Vagina (tissue), 2 donors: ENCODE data around the gene PLEKHG2. TPM values are rescaled to one million over a fixed set of nuclear protein-coding genes. Genes with fewer than 3 reads are reported as not detected.

Experiments used
- DNase-seq, 2 donors: peaks; one replicate each; pipeline ENCODE4 v3.0.0-alpha.2; 2017; ENCODE audit errors: extremely low spot score in 2 of 2
- H3K27ac ChIP-seq: fragments of 200-600 bp; sonication (generic); one replicate; pipeline ENCODE4 v1.5.1; 2019
- H3K27me3 ChIP-seq: fragments of 200-600 bp; sonication (generic); one replicate; pipeline ENCODE4 v1.5.1; 2019
- H3K36me3 ChIP-seq, 2 donors: fragments of 200-600 bp; sonication (generic); one replicate each; pipeline ENCODE4 v1.5.1; 2017 to 2019
- H3K4me1 ChIP-seq: fragments of 200-600 bp; sonication (generic); one replicate; pipeline ENCODE4 v1.5.1; 2019
- H3K4me3 ChIP-seq, 2 donors: fragments of 200-600 bp; sonication (generic); 1 replicate in 1 of 2; 2 replicates in 1 of 2; pipeline ENCODE4 v1.5.1; 2016 to 2019
- H3K9me3 ChIP-seq: fragments of 200-600 bp; sonication (generic); one replicate; pipeline ENCODE4 v1.5.1; 2019
- POLR2A ChIP-seq, 2 donors: fragments of 450-650 bp; IDR thresholded peaks; one replicate each; pipeline ENCODE4 v1.6.1; 2017; ENCODE audit warnings: antibody characterized with exemption in 2 of 2, mild to moderate bottlenecking in 2 of 2, moderate library complexity in 2 of 2
- POLR2AphosphoS5 ChIP-seq, 2 donors: sonication (generic); formaldehyde crosslinking; IDR thresholded peaks; one replicate each; pipeline ENCODE4 v1.9.0; 2017; ENCODE audit warnings: antibody characterized with exemption in 2 of 2, mild to moderate bottlenecking in 2 of 2, low read depth in 1 of 2; ENCODE audit not compliant: insufficient read depth in 1 of 2
- intact Hi-C: fragments of 100-400 bp; cut with DNase I; formaldehyde crosslinking; loops from one replicate; pipeline ENCODE4 v1.15.1; 2023
- total RNA-seq: library from RNA; depleted of rRNA; stranded (reverse); fragments of >200 nt; gene quantifications from one replicate; pipeline ENCODE4 v1.2.3, GENCODE V29; 2016
- TF ChIP-seq, protein P1 (sequence below), 3 experiments: fragments of 450-650 bp in 2 of 3; fragments of 200-600 bp in 1 of 3; sonication (generic) in 1 of 3; IDR thresholded peaks; one replicate each; pipeline ENCODE4 v1.5.1; 2017 to 2019; ENCODE audit warnings: antibody characterized with exemption in 3 of 3, mild to moderate bottlenecking in 2 of 3, moderate library complexity in 2 of 3

PLEKHG2 gene
- total RNA-seq, 1 donor from 2014 or later = 18.9 TPM

DNA sequence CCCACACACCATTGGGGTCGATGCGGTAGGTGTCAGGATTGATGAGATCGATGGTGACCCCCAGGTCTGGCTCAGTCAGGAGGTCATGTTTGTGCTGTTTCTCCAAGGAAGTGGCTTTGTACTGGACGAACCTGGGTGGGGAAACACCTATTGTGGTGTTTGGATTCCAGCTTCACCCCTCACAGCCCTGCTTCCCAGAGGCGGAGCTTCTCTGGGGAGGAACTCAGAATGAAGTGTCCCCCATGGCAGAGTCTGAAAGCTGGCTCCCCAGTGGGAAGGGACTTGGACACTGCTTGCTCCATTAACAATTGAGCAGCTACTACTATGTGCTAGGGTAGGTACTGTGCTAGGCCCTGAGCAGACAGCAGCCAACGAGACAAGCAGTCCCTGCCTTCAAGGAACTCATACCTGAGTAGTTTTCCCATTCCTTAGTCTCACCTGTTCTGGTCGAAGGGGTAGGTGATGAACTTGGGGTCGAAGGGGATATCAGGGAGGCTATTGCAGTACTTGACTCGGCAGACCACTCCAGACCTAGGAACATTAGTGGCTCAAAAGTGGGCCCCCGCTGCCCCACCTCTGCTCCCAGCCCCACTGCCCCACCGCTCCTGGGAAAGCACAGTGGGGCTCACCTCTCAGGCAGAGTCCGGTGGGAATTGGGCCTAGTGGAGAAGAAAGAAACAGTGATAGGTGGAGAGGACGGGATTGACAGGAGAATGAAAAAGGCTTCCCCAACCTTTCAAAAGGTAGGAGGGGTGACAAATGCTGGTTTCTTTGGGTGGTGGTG lies 22.6 kb upstream of the PLEKHG2 start:
- intact Hi-C loops = loop anchor here (10.0 kb wide), 1 partner anchor 145 kb away; the partner anchor contains the start of gene EID2B
- Histone ChIP-seq H3K36me3 (peaks cover 0 to 52% of the 10 kb centered on the region in 2 donors), H3K4me3 (peak overlapping the region; percentile 93 to 99), H3K27me3 (no peaks in the 10 kb centered on the region), H3K27ac (peak overlapping the region; percentile 99), H3K4me1 (peaks cover 33% of the 10 kb centered on the region), H3K9me3 (no peaks in the 10 kb centered on the region)
- TF ChIP-seq, protein P1, sequence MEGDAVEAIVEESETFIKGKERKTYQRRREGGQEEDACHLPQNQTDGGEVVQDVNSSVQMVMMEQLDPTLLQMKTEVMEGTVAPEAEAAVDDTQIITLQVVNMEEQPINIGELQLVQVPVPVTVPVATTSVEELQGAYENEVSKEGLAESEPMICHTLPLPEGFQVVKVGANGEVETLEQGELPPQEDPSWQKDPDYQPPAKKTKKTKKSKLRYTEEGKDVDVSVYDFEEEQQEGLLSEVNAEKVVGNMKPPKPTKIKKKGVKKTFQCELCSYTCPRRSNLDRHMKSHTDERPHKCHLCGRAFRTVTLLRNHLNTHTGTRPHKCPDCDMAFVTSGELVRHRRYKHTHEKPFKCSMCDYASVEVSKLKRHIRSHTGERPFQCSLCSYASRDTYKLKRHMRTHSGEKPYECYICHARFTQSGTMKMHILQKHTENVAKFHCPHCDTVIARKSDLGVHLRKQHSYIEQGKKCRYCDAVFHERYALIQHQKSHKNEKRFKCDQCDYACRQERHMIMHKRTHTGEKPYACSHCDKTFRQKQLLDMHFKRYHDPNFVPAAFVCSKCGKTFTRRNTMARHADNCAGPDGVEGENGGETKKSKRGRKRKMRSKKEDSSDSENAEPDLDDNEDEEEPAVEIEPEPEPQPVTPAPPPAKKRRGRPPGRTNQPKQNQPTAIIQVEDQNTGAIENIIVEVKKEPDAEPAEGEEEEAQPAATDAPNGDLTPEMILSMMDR (IDR thresholded peaks at IDR 0.05) = no peak
- TF ChIP-seq POLR2A (IDR thresholded peaks at IDR 0.05) = no peak
- no peak for TF ChIP-seq POLR2AphosphoS5 (IDR thresholded peaks at IDR 0.05; ENCODE audit: insufficient read depth in 1 of 2, low read depth in 1 of 2)
- DNase-seq = no peak

DNA sequence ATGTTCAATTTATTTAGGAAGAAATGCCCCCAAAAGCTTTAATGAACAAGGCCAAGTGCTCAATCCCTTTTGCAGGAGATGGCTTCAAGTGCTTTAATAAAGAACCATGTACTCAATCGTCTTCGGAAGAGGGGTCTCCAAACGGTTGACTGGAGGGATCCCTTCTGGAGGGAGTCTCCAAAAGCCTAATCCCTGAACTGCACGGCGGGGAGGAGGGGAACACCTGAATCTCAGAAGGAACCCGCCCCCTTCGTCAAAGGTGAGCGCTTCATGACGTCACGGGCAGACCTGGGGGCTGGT lies 22.1 kb upstream of the PLEKHG2 start:
- Histone ChIP-seq H3K36me3 (peaks cover 0 to 46% of the 10 kb centered on the region in 2 donors), H3K9me3 (no peaks in the 10 kb centered on the region), H3K27me3 (no peaks in the 10 kb centered on the region), H3K27ac (peak overlapping the region; percentile 99), H3K4me1 (peaks cover 33% of the 10 kb centered on the region), H3K4me3 (peak overlapping the region; percentile 93 to 99)
- TF ChIP-seq, protein P1 (IDR thresholded peaks at IDR 0.05) = no peak
- TF ChIP-seq POLR2A (IDR thresholded peaks at IDR 0.05) = no peak
- peak in 1 of 2 donors; percentile 92 for DNase-seq
- intact Hi-C loops = loop anchor here (10.0 kb wide), 1 partner anchor 144 kb away; the partner anchor contains the start of gene EID2B

DNA sequence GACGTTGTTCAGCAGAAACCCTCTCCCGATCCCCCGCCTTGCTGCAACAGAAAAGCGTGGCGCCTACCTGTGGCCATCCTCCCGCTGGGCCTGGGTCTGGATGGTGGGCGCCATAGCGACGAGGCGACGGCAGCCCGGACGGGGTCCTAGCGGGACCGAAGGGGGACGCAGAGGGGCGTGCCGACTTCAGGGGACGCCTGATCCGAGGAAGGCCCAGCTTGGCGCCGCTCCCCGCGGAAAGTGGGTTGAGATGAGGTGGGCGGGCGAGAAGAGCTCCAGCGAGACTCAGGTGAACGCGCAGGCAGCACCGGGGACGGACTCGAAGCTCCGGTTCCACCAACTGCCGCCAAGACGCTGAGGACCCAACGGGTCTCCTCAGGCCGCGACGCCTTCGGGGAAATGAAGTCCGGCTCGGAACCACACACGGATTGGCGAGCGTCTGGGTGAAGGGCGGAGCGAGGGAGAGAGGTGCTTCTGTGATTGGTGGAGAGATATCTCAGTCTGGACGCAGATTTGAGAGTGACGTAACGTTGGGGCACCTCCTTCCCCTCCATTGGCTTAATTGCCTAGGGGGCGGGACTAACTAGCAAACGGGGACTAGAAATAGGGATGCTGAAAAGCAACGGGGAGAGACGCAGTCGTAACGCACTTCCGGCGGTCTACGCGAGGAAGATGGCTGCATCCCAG lies 21.6 kb upstream of the PLEKHG2 start, which contains the start of the genes MED29 and PAF1:
TSS of gene MED29 (plus strand) at position 628 of the 687 bp plus-strand sequence. CDS start at position 673, 45 bp downstream.
TSS of gene PAF1 (minus strand) at position 356 of the 687 bp plus-strand sequence. CDS start at position 114, 242 bp downstream.
- Histone ChIP-seq H3K4me3 (peak within 1 kb of the TSS; percentile 93 to 99), H3K9me3 (no peaks in the 10 kb centered on the region), H3K27ac (peak within 1 kb of the TSS; percentile 99), H3K36me3 (peaks cover 0 to 41% of the 10 kb centered on the region in 2 donors), H3K4me1 (peaks cover 33% of the 10 kb centered on the region), H3K27me3 (no peaks in the 10 kb centered on the region)
- TF ChIP-seq, protein P1 (IDR thresholded peaks at IDR 0.05) = no peak
- TF ChIP-seq POLR2A (IDR thresholded peaks at IDR 0.05) (peak in 1 of 2 donors; percentile 73), POLR2AphosphoS5 (IDR thresholded peaks at IDR 0.05; ENCODE audit: insufficient read depth in 1 of 2, low read depth in 1 of 2) (peak; percentile 90 to 99)
- DNase-seq = peak in 1 of 2 donors; percentile 100
- intact Hi-C loops = loop anchor here (10.0 kb wide), 1 partner anchor 144 kb away; the partner anchor contains the start of gene EID2B

DNA sequence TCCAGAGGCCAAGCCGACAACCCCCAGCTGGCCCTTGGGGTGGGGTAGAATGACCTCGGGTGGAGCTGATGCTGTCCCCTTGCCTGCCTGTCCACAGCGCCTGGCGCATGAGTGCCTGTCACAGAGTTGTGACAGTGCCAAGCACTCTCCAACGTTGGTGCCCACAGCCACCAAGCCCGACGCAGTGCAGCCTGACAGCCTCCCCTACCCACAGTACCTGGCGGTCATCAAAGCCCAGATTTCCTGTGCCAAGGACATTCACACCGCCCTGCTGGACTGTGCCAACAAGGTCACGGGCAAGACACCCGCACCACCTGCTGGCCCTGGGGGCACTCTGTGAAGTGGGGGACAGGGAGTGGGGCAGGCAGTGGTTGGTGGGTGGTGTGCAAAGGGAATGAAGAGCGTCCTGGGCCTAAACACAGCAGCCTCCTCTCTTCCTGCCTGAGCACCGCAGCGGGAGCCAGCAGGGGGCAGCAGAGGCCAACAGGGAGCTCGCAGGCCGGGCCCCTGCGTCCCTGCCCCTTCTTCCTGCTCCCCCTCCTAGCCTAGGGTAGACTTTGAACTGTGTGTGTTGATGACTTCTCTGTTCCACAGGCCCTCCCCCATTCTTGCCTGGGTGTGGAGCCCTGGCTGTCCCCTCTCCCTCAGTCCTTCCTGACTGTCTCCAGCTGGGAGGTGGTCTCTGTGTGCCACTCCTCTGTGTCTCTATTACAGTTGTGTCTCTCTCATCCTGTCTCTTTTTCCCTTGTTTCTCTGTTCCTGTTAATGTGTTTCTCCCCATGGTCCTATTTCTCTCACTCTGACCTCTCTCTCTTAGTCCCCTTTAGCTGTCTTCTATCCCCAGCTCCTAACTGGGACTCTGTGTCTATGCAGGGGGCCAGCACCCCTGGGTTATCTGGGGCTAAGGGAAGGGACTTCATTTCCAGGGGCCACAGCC lies 14.8 kb upstream of the PLEKHG2 start:
- no peaks in the 10 kb centered on the region for H3K27me3 ChIP-seq
- no peaks in the 10 kb centered on the region for H3K9me3 ChIP-seq
- TF ChIP-seq POLR2AphosphoS5 (IDR thresholded peaks at IDR 0.05; ENCODE audit: insufficient read depth in 1 of 2, low read depth in 1 of 2) (peak in 1 of 2 donors; percentile 46), POLR2A (IDR thresholded peaks at IDR 0.05) (no peak)
- TF ChIP-seq, protein P1 (IDR thresholded peaks at IDR 0.05) = peak; percentile 97 to 98 (median 97)
- H3K27ac ChIP-seq = peak overlapping the region; percentile 97
- peaks cover 54% of the 10 kb centered on the region for H3K4me1 ChIP-seq
- H3K36me3 ChIP-seq = peaks cover 0 to 10% of the 10 kb centered on the region in 2 donors
- peak in 1 of 2 donors; percentile 92 for DNase-seq
- intact Hi-C loops = loop anchor here (5.0 to 10.0 kb wide), 2 partner anchors 45 to 137 kb away; partner anchors contain the start of gene EID2B
- peak overlapping the region in 1 of 2 donors; percentile 12 for H3K4me3 ChIP-seq
